Neural crest cell (in vitro differentiated cells): ENCODE measurements around the gene GPSM1. TPM values are rescaled to one million over a fixed set of nuclear protein-coding genes. Genes with fewer than 3 reads are reported as not detected.

ENCODE experiments used
- DNase-seq: peaks from one replicate; pipeline ENCODE4 v3.0.0; 2021; ENCODE audit warnings: low read depth, mixed read lengths, low spot score
- H3K27ac Mint-ChIP-seq: one replicate; pipeline ENCODE4 v1.8.0; 2021; ENCODE audit warnings: mild to moderate bottlenecking, mixed read lengths; ENCODE audit not compliant: unreplicated experiment
- H3K27me3 Mint-ChIP-seq: 2 replicates; pipeline ENCODE4 v1.8.0; 2021; ENCODE audit warnings: low read depth, mild to moderate bottlenecking, mixed read lengths
- H3K36me3 Mint-ChIP-seq: 2 replicates; pipeline ENCODE4 v1.8.0; 2021; ENCODE audit warnings: low read depth, mild to moderate bottlenecking, mixed read lengths
- H3K4me1 Mint-ChIP-seq: 2 replicates; pipeline ENCODE4 v1.8.0; 2021; ENCODE audit warnings: mixed read lengths
- H3K4me3 Mint-ChIP-seq: one replicate; pipeline ENCODE4 v1.8.0; 2021; ENCODE audit warnings: mild to moderate bottlenecking, mixed read lengths
- H3K9me3 Mint-ChIP-seq: 2 replicates; pipeline ENCODE4 v1.8.0; 2021; ENCODE audit warnings: mixed read lengths
- total RNA-seq: library from RNA; stranded (reverse); gene quantifications from 2 replicates; pipeline ENCODE4 v1.2.1, GENCODE V29; 2021
- TF ChIP-seq, protein P1 (sequence below): fragments of 200-600 bp; sonication (generic); conservative IDR thresholded peaks from 2 replicates; pipeline ENCODE4 v1.5.0; 2021; ENCODE audit warnings: antibody characterized with exemption, mild to moderate bottlenecking

GPSM1 gene
- total RNA-seq, 1 donor from 2014 or later = 56.7 TPM

DNA sequence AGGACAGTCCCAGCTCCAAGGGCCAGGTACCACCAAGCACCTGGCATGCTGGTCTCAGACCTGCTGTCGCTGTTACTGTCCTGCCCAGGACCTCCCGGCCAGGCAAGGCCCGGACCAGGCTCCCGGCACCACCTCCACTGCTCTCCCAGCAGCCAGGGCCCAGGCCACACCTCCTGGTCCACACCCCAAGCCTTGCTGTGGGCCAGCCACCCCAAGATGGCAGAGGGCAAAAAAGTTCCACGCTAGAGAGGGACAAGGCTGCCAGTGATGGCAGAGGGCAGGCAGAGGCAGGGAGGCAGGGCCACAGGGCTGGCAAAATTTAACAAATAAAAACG, 35.1 kb downstream of the GPSM1 start:
- Mint-ChIP-seq H3K9me3 (no peaks in the 10 kb centered on the region), H3K4me3 (peak overlapping the region; percentile 91), H3K27ac (no peak overlapping the region), H3K4me1 (peaks cover 5% of the 10 kb centered on the region), H3K36me3 (no peaks in the 10 kb centered on the region), H3K27me3 (peaks cover 6% of the 10 kb centered on the region)
- TF ChIP-seq, protein P1, sequence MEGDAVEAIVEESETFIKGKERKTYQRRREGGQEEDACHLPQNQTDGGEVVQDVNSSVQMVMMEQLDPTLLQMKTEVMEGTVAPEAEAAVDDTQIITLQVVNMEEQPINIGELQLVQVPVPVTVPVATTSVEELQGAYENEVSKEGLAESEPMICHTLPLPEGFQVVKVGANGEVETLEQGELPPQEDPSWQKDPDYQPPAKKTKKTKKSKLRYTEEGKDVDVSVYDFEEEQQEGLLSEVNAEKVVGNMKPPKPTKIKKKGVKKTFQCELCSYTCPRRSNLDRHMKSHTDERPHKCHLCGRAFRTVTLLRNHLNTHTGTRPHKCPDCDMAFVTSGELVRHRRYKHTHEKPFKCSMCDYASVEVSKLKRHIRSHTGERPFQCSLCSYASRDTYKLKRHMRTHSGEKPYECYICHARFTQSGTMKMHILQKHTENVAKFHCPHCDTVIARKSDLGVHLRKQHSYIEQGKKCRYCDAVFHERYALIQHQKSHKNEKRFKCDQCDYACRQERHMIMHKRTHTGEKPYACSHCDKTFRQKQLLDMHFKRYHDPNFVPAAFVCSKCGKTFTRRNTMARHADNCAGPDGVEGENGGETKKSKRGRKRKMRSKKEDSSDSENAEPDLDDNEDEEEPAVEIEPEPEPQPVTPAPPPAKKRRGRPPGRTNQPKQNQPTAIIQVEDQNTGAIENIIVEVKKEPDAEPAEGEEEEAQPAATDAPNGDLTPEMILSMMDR = no peak
- no peak for DNase-seq

DNA sequence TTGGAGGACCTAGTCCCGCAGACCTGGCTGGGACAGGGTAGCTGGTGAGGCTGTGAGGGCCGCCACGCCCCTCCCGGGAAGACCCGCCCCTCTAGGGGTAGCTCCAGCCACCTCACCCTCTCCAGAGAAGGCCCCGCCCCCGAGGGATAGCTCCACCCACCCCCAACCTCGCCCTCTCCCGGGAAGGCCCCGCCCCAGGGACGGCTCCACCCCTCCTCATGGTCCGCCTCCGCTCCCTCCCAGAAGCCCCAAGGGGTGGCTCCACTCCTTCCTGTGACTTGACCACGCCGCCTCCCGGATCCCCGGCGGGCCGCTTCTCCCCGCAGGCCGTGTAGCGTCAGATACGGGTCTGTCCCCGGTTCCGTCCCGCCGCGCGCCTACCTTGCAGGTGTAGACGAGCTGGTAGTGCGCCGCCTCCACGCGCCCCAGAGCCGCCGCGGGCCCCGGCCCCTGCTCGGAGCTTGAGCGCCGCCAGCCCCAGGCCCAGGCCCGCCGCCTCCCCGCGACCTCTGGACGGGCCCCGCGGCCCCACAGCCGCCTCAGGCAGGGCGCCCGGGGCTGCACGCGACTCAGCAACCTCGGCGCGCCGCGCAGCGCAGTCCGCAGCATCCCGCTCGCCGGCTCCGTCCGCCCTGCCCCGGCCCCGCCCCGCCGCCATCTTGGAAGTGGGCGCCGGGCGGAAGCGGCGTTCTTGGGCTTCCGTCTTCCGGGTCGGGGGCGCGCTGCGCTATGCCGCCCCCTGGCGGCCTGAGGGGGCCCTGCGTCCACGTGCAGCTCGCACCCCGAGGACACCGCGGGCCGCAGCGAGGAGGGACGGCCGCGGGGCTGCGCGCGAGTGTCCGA, 36.0 kb downstream of the GPSM1 start, which contains the start of gene DNLZ:
DNLZ (minus strand) TSS at position 639 of the 843 bp plus-strand sequence; CDS start at position 609, 30 bp downstream.
- H3K4me1 Mint-ChIP-seq = peaks cover 5% of the 10 kb centered on the region
- peak within 1 kb of the TSS; percentile 78 for H3K27ac Mint-ChIP-seq
- peak; percentile 95 for DNase-seq
- no peaks in the 10 kb centered on the region for H3K9me3 Mint-ChIP-seq
- no peaks in the 10 kb centered on the region for H3K36me3 Mint-ChIP-seq
- H3K27me3 Mint-ChIP-seq = peaks cover 6% of the 10 kb centered on the region
- TF ChIP-seq, protein P1 = peak; percentile 98
- H3K4me3 Mint-ChIP-seq = peak within 1 kb of the TSS; percentile 91

DNA sequence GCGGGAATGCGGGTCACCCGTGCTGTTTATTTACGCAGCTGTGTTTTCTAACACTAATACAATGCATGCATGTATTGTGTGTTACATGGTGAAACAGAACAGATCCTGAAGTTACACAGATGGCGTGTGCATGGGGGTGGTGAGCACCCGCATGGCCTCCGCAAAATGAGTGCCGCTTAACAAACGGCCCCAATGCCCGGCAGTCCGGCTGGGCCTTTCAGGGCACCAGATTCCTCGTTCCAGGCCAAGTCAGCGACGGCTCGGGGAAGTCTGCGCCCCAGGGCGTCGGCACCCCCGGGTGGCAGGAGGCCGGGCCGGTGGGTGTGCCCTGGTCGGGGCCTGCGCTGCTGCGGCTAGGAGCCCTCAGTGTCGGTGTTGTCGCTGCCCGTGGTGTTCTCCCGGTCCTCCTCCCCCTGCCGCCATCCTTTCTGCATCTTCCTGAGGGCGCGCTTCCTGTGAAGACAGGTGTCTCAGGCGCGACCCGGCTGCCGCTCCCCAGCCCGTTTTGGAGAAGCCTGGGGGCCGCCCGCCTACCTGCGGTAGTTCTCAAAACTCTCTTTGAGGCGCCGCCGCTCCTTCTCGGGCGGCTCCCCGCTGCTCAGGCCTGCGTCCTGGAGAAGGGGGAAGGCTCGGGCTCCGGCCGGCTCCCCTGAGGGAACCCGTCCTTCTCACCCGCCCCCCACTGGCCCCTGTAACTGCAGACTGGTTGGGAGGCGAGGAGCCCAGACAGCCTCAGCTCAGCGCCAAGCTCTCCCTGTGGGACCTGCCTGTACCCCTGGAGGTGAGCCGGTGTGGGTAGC, 36.8 kb downstream of the GPSM1 start:
- TF ChIP-seq, protein P1 = no peak
- no peak for DNase-seq
- H3K36me3 Mint-ChIP-seq = no peaks in the 10 kb centered on the region
- H3K27me3 Mint-ChIP-seq = peaks cover 6% of the 10 kb centered on the region
- H3K9me3 Mint-ChIP-seq = no peaks in the 10 kb centered on the region
- H3K27ac Mint-ChIP-seq = no peak overlapping the region
- peak overlapping the region; percentile 66 for H3K4me3 Mint-ChIP-seq
- peaks cover 5% of the 10 kb centered on the region for H3K4me1 Mint-ChIP-seq

DNA sequence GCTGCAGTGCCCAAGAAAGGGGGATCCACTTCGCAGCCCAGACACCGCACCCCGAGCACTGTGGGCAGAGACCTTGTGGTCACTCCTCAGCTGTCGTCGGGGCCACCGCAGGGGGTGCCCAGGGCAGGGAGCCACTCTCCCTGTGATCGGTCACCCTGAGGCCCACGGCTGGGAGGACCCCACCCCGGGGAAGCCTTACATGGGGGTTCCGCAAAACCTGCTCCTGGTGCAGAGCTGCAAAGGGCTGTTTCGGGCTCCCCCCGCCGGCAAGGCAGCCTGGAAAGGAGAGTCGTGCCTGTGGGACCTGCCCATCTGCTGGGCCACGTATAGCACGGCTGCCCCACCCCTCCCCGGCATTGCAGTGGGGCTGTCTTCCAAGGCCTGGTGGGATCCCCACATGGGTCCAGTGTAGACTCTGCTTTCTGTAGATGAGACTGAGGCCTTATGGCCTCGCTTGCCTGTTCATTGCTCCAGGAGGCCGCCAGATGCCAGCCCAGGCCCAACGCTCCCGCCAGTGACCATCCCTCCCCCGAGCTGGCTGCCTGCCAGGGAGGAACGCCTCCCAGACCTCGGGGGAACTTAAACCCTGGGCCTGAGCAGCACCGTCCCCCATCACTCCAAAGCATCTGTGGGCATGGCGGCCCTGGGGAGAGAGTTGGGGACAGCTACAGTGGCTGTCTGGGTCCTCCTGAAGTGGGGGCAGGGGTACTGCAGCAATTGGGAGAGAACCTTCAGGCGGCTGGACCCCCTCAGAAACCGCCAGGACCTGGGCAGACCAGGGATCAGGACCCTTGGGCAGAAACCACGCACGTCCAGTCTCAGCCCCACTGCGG, 37.8 kb downstream of the GPSM1 start:
- DNase-seq = no peak
- Mint-ChIP-seq H3K27ac (no peak overlapping the region), H3K9me3 (no peaks in the 10 kb centered on the region), H3K4me3 (peak overlapping the region; percentile 71), H3K27me3 (peaks cover 6% of the 10 kb centered on the region), H3K36me3 (no peaks in the 10 kb centered on the region), H3K4me1 (peaks cover 5% of the 10 kb centered on the region)
- TF ChIP-seq, protein P1 = no peak

DNA sequence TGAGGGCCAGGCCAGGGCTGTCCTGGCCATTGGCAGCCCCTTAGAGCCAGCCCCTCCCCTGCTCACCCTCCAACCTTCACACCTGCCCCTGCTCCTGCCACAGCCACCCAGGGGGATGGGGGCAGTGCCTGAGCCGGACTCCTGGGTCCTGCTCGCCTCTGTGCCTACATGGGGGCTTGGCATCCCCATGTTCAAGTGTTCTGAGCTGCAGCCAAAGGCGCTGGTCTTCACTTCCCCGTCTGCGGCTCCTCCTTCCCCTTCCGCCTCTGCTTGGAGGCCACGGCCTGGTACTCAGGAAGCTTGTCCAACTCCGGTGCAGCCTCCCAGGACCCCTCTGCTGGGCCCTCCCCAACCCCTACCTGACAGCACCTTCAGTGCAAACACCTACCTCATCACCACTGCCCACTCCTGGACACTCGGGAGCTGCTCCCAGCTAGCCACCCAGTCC, 38.5 kb downstream of the GPSM1 start:
- no peak for DNase-seq
- peaks cover 6% of the 10 kb centered on the region for H3K27me3 Mint-ChIP-seq
- H3K4me1 Mint-ChIP-seq = peaks cover 5% of the 10 kb centered on the region
- H3K9me3 Mint-ChIP-seq = no peaks in the 10 kb centered on the region
- TF ChIP-seq, protein P1 = no peak
- no peak overlapping the region for H3K27ac Mint-ChIP-seq
- peak overlapping the region; percentile 34 for H3K4me3 Mint-ChIP-seq
- no peaks in the 10 kb centered on the region for H3K36me3 Mint-ChIP-seq
